GM18861 (cell line): ENCODE measurements around the gene ESR2.
A peak's percentile ranks its signal among the peaks of the same experiment; 100 is the strongest.
"Not testable (repeated sequence)": the region's sequence is repeated elsewhere in the genome, so short reads cannot be mapped to it uniquely, and the experiment has no call there.

Source experiments
- ATAC-seq: cut with Tn5 transposase; IDR thresholded peaks from one replicate; pipeline ENCODE4 v1.9.1; 2021; ENCODE audit not compliant: unreplicated experiment

ESR2 gene

DNA sequence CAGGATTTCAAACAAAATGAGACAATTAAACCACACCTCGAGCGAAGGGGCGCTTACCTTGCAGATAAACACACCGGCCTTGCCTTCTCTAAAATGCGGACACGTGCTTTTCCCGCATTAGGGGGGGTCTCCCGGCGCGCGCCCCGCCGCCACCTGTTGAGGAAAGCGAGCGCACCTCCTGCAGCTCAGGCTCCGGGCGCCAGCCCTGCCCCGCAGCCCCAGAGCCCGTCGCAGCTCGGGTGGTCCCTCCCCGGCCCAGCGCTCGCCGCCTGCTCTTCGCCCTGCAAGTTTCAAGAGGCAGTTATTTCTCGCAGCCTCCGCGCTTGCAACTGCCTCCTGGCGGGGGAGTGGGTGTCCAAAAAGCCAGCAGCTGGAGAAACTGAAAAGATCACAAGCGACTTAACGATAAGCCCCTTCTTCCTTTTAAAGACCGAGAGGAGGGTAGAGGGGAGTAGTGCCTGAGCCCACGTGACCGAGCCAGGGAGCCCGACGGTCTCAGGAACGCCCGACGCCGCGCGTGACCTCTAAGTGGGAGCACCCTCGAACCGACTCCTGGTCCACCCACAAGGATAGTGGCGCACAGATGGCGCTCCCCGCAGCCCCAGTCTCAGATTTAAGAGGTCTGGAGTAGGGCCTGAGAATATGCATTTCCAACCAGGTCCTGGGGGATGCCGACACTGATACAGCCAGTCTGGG, at the start of gene ESR2:
ESR2 (minus strand) TSS at position 396 of the 696 bp plus-strand sequence. CDS start 11,386 bp downstream, outside the sequence.
- ATAC-seq, result no peak

DNA sequence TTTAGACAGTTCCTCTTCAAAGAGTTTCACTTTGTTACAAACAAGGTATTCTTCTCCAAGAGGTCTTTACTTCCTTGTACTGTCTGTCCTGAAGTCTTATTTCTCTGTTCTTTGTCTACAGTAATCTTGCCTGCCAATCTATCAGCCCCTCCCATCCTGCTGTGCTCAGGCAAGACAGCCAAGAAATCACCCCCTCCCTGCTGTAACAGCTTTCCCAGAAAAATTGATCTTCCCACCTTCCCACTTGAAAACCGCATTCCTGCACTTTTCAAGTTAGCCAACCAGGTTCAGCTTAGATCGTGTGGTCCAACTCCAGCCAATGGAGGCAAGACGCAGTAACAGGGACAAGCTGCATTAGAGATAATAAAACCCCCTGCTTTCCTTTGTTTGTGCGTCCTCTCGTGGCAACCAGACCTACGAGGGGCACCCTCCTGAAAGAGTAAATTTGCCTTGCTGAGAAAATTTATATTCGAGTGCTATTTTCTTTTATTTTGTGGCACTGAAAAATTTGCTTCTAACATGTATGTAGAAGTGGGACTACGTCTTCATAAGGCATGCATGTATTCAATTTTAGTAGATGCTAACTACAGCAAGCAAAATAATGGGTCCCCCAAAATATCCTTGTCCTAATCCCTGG, 46.5 kb upstream of the ESR2 start:
- no peak for ATAC-seq

DNA sequence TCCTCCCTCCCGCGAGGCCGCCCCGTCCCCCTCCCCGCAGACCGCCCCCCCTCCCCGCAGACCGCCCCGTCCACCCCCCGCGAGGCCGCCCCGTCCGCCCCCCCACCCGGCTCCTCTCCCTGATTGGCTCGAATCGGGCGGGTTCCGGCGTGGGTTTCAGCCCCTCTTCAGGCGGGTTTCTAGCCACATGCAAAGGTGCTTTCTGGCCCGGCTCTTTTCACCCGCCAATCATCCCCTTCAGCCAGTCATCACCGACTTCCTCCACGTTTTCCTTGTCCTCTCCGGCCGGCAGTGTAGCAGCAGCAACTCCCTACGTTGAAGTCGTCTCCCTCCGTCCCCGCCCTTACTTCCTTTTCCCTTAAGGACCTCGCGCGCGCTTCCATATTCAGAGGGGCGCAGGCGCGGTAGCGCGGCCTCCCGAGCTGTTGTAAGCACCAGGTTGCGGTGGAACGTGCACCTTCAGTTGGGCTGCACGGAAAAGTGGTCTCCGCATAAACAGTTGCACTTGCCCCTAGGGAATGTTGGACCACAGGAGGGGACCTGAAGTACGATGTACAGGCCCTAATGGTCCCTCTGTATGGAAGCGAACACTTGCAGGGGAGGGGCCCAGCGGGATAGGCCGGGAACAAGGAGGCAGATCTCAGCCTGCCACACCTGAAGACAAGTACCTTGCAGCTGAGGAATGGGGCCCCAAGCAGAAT, 44.6 kb upstream of the ESR2 start:
- ATAC-seq, result peak; percentile 86

DNA sequence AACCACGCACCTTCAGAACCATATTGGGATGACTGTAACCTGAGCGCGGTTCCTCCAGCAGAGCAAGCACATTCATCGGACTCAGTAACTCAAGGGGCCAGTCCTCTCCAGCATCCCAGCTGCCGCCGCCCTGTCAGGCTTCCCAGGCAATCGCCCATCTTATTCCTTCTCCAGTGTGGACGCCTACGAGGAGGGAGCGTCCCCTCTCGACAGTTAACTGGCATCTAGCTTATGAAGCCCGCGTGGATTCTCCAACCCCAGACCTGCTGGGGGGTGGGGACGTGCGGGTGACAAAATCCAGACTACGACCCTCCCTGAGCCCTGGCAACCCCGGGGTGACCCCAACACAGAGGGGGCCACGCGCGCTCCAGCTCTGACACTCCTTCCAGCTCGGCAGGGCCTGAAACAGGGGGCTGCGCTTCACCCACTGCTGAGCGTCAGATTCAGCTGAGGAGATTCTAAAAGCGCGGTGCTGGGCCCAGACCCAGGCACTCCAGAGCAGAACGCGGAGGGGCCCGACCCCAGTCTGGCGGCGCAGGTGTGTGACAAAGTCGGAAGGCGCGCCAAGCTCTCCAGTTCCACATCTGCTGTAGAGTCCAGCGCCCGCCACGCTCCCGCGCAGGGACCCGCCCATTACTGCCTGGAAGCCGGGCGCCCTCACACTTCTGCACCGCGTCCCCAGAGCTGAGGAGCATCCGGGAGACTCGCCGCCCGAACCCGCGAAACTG, 43.9 kb upstream of the ESR2 start:
- peak; percentile 26 for ATAC-seq

DNA sequence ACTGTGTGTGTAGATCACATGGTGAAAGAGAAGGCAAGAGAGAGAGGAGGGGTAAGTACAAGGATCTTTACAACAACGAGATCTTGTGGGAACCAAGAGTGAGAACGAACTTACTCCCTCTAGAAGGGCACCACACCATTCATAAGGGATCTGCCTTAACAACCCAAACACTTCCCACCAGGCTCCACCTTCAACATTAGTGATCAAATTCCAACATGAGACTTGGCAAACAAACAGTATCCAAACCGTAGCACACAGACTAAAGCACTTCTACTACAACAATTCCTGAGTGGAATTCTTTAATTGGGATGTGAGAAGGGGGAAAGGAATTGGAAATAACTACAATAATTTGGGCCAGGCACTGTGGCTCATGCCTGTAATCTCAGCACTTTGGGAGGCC, 35.0 kb upstream of the ESR2 start:
- ATAC-seq, result no peak

DNA sequence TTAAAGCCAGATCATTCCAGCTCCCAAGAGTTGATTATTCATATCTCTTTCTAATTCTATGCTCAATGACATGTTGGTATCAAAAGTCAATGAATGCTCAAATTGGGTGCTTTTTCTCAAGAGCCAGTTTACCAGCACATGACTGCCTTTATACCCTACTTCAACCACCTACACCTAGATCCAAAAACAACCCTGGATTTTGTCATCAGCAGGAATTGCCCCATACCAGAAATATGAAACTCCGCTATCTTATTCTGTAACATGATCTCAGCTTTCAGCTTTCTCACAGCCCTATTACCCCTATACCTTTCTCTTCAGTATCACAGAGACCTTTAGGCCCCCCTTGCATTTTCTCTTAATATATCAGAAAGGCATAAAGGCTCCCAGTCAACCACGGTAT, 32.3 kb upstream of the ESR2 start:
- no peak for ATAC-seq

DNA sequence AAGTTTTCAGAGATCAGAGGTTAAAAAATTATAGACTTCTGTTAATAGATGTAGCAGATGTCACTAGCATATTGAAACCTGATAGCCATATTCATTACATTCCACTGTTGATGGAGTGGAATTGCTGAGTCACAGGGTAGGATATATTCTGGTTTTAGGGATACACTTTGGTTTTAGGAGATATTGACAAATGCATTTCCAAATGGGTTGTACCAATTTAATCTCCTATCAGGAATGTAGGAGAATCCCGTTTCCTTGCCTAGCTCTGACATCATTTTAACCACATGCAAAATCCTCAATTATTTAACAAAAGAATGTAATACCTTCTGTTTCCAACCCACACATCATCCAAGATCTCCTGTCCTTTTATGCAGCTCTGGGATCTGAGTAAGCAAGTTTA, 30.7 kb upstream of the ESR2 start:
- no peak for ATAC-seq

DNA sequence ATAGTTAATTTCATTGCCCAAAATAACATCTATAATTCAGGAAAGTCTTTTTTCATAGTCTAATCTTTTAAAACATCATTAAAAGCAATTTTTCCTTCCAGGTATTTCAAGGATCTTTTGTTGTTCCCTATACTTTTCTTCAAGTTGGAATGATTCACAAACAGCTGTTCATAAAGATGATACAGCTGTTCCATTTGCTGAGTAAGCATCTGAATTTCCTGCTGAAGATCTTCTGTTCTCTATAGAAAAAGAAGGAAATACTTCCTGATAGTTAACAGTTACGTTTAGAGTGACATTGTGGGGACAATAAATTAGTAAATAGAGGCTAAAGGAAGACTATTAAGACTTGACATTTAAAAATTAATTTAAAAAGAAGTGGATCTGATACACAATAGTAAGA, 30.3 kb upstream of the ESR2 start:
- no peak for ATAC-seq

DNA sequence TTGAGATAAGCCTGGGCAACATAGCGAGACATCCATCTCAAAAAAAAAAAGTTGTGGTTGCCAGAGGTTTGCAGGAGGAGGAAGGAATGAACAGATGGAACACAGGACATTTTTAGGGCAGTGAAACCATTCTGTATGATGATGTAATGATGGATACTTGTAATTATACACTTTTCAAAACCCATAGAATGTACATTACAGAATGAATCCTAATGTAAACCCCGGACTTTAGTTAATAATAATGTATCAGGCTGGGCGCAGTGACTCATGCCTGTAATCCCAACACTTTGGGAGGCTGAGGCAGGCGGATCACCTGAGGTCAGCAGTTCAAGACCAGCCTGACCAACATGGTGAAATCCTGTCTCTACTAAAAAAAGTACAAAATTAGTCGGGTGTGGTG, 26.2 kb upstream of the ESR2 start:
- not testable (repeated sequence) for ATAC-seq

DNA sequence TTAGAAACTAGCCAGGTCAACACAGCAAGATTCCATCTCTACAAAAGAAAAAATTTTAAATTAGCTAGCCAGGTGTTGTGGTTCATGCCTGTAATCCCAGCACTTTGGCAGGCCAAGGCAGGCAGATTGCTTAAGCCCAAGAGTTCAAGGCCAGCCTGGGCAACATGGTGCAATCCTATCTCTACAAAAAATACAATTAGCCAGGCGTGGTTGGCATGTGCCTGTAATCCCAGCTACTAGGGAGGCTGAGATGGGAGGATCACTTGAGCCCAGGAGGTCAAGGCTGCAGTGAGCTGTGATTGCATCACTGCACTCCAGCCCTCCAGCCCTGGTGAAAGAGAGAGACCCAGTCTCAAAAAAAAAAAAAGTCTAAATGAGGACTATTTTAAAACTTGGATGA, 24.5 kb upstream of the ESR2 start:
- ATAC-seq, result not testable (repeated sequence)

DNA sequence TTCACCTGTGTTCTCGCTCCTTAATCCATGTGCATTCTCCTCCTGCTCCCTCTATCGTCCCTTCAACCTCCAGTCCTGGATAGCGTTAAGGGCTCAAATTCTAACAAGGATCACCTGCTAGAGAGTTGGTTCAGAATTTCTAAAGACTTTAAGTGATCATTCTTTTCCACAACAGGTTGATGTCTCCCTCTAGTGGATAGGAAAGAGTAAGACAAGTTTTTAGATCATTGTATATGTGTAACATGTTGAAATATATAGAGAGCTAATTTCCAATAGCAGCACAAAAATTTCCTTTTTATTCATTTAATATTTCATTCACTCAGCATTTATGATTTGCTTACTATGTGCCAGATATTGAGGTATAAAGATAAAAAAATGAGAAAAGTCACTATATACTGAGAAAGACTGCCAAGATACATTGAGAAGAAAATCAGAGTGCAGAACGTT, 9.3 kb upstream of the ESR2 start:
- ATAC-seq, result no peak

DNA sequence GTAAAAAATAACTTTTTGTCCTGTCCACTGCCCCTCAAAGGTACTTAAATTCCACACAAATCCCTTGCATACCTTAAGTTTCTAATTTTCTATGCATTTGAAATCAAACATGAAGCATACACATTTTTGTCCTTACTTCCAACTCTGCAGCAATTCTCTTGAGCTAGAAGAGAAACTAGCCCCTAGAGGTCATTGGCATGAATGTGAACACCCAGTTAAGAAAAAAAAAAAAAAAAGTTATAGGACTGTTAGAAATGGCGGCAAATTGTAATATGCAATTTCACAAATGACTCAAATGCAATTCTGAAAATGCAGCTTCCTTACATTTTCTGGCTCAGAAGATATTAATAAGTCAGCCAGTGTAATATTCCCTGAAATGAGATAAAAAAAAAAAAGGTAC, 4.6 kb upstream of the ESR2 start:
- no peak for ATAC-seq

DNA sequence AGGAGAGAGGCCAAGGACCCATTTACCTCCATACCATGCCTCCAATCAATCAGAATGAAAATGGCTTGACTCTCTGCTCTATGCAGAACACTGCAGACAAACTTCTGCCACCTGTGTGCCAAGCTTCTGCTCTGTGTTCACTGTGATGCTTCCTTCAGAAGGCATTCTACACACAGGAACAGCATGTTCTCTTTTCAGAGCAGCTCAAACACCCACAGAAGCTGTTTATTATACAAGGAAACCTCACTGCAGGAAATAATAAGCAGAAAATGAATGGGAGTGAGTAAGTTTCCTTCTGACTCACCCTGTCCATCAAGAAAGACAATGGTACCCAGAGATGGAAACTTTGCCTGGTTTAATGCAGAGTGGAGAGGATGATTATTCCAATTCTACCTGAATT, 2.4 kb upstream of the ESR2 start:
- ATAC-seq, result no peak

DNA sequence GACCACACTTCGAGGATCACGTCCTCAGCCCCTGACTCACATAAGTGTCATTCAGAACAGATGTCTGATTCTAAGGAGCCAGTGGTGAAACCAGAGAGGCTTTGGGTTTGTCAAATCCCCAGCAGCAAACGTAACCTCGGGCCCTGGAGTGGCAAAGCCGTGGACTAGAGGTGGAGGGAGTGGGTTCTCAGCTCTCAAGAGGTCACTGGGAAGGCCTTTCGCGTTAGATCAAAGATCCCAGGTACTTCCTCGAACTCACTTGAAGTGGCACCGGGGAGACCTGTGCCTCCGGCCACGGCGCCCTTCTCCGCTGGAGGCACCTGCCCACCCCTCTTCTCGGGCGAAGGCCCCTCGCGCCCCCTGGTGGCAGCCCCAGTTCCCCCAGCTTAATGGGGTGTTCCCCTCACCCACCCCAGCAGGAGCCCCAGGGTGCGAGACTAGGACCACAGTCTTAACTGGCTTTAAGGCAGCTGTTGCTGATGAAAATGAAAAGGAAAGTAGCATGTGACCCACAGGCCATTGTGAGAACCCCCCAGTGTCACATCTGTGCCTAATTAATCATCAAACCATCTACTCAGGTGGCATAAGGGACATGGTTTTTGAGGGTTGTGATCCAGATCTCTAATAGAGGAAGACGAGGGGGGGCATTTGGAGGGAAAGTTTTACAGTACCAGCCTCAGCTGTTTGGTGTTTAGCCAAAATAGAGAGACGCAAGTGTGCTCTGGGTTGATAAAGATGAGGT, 672 bp upstream of the ESR2 start:
- peak; percentile 56 for ATAC-seq

DNA sequence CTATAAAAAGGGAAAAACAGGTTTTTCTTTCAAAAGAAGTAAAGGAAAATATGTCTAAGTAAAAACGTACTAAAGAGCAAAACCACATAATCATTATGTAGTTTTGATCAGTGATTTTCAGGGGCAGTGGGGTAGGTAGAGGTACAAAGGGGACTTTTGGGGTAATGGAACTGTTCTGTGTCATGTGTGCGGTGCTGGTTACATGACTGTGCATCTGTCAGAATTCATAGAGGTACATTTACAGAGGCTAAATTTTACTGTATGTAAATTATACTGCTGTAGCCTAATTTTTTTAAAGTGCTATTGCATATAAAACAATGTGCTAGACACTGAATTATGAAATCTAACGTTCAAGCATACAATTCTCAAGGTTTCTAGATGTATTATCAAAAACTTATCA, 2.0 kb downstream of the ESR2 start:
- no peak for ATAC-seq

DNA sequence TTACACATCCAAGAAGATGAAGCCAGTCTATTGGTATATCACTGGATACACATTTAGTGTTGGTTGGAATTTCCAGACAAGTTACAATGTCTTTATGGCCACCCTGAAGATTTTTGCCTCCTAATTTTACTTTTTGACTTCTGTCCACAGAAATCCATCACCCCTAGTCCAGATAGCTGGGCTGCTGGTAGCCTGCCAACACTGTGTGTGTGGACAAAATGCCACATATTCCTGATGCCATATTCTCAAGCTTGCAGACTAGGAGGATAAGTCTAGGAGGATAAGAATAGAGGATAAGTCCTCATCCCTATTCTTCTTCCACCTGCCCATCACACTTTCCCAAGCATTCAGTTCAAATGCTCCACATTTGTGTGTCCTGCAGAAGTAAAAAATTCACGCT, 4.6 kb downstream of the ESR2 start:
- ATAC-seq, result no peak

DNA sequence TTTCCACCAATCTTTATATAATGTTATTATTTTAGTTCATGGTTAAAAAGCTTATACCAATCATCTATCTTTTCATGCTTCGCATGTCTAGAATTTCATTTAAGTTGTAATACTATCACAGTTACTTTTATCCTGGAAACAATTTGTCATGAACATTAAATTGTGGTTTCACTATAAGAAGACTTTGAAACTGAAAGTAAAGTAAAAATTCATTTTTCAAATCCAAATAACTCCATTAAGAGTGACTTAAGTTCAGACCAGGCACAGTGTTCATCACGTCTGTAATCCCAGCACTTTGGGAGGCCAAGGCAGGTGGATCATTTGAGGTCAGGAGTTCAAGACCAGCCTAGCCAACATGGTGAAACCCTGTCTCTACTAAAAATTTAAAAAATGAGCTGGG, 12.4 kb downstream of the ESR2 start:
- ATAC-seq, result no peak

DNA sequence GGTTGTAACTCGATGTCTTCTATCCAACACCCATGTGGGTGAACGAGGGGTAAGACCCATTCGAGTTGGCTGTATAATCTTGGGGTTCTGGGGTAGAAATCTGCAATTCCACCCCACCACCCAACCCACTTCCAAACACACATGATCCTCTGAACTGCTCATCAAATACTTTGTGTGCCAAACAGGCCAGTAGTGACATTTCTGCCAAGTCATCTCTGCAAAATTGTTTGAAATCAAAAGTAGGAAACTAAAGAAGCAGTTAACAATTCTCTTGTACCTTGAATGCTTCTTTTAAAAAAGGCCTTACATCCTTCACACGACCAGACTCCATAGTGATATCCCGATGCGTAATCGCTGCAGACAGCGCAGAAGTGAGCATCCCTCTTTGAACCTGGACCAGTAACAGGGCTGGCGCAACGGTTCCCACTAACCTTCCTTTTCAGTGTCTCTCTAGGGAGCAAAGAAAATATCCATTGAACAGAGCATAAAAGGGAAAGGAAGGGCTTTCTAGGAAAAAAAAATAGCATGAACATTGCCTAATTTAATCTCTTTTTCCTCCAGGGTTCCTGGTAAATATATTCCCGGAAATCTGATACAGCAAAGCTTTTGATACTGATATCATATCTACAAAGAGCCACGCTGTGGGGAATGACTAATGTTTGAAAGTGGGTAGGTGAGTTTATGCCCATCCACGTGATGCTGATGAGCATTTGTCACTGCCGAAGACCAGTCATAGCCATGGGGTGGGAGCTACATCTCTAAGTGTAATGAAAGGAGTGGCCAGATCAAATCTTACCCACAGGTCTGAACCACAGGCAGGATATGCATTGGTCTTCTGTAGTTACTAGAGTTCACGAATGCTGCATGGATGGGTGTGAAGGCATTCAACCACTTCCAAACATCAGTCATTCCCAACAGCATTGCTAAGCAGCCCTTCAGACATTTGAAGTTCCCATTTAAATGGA, 14.2 kb downstream of the ESR2 start:
- no peak for ATAC-seq

DNA sequence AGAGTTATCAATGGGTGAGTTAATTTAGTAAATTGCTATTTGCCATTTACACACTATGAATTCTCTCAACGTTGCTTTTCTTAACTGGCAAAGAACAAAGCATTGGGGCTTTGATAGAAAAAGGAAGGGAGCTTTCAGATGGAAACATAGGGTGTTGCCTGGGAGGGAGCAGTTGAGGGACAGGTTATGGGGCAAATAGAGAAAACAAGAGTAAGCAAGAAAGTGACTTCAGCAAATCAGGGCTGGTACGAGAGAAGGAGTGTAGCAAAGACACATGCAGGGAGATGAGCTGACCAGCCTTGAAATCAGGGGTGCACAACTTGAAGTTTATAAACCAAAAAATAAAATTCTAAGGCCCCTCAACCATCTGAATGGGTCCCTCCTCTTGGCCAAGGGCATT, 15.7 kb downstream of the ESR2 start:
- ATAC-seq, result no peak

DNA sequence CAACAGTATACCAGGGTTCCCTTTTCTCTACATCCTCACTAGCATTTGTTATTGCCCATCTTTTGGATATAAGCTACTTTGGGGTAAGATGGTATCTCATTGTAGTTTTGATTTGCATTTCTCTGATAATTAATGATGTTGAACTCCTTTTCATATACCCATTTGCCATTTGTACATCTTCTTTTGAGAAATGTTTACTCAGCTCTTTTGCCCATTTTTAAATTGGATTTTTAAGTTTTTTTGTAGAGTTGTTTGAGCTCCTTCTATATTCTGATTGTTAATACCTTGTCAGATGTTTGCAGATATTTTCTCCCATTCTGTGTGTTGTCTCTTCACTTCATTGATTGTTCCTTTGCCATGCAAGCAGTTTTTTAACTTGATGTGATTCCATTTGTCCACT, 22.2 kb downstream of the ESR2 start:
- ATAC-seq, result no peak
